Spleen (tissue), 11 donors: ENCODE data around the gene HOXD13. TPM values are rescaled to one million over a fixed set of nuclear protein-coding genes. Genes with fewer than 3 reads are reported as not detected.

Experiments used
- DNase-seq: peaks from one replicate; pipeline ENCODE4 v3.0.0-alpha.2; 2020
- H3K27ac ChIP-seq, 8 donors: fragments of 200-600 bp; sonication (generic) in 7 of 8; 1 replicate in 4 of 8; 2 replicates in 4 of 8; pipeline versions ENCODE4 v1.5.0 to v1.8.0; 2016 to 2021; ENCODE audit warnings: inconsistent platforms in 4 of 8, mild to moderate bottlenecking in 4 of 8, moderate library complexity in 1 of 8
- H3K27me3 ChIP-seq, 7 donors: fragments of 200-600 bp; sonication (generic) in 6 of 7; replicated peaks in 1 of 7; 1 replicate in 4 of 7; 2 replicates in 3 of 7; pipeline versions ENCODE4 v1.5.0 to v1.8.0; 2016 to 2021; ENCODE audit warnings: inconsistent platforms in 3 of 7, mild to moderate bottlenecking in 1 of 7
- H3K36me3 ChIP-seq, 6 donors: fragments of 200-600 bp; sonication (generic) in 5 of 6; 1 replicate in 4 of 6; 2 replicates in 2 of 6; pipeline versions ENCODE4 v1.5.0 to v1.8.0; 2016 to 2021; ENCODE audit warnings: inconsistent platforms in 2 of 6
- H3K4me1 ChIP-seq, 6 donors: fragments of 200-600 bp; sonication (generic) in 5 of 6; 1 replicate in 3 of 6; 2 replicates in 3 of 6; pipeline versions ENCODE4 v1.5.0 to v1.8.0; 2016 to 2021; ENCODE audit warnings: inconsistent platforms in 3 of 6
- H3K4me3 ChIP-seq, 8 donors: fragments of 200-600 bp; sonication (generic) in 7 of 8; 1 replicate in 4 of 8; 2 replicates in 4 of 8; pipeline versions ENCODE4 v1.5.0 to v1.8.0; 2016 to 2021; ENCODE audit warnings: inconsistent platforms in 4 of 8, mild to moderate bottlenecking in 4 of 8, moderate library complexity in 2 of 8
- H3K9me3 ChIP-seq, 8 donors: fragments of 200-600 bp; sonication (generic) in 7 of 8; 1 replicate in 4 of 8; 2 replicates in 4 of 8; pipeline versions ENCODE4 v1.5.0 to v1.8.0; 2016 to 2021; ENCODE audit warnings: inconsistent platforms in 4 of 8
- CTCF ChIP-seq, 11 experiments: fragments of 200-600 bp in 7 of 11; fragments of 450-650 bp in 4 of 11; sonication (generic) in 4 of 11; IDR thresholded peaks in 8 of 11; conservative IDR thresholded peaks in 3 of 11; 1 replicate in 7 of 11; 2 replicates in 4 of 11; pipeline versions ENCODE4 v1.4.0 to v1.8.0; 2016 to 2021; ENCODE audit warnings: antibody characterized with exemption in 11 of 11, inconsistent platforms in 4 of 11, mild to moderate bottlenecking in 1 of 11
- POLR2A ChIP-seq, 3 donors: fragments of 450-650 bp; IDR thresholded peaks; one replicate each; pipeline ENCODE4 v1.5.1; 2017; ENCODE audit warnings: antibody characterized with exemption in 3 of 3, mild to moderate bottlenecking in 1 of 3
- POLR2AphosphoS5 ChIP-seq, 3 donors: sonication (generic); formaldehyde crosslinking; IDR thresholded peaks; one replicate each; pipeline ENCODE4 v1.5.1; 2017; ENCODE audit warnings: antibody characterized with exemption in 3 of 3
- WGBS, 5 donors: extraction: QIAGEN DNeasy Blood & Tissue Kit in 3 of 5; methylation state at CpG; one replicate each; pipeline versions ENCODE4 v1.1.5 to v1.1.7; 2013 to 2018; 5-methylcytosine and 5-hydroxymethylcytosine counted together
- intact Hi-C: fragments of 100-400 bp; cut with DNase I; formaldehyde crosslinking; loops from one replicate; pipeline ENCODE4 v1.15.0; 2023; ENCODE audit warnings: low total_unique reads
- polyA plus RNA-seq, 3 donors: library from polyadenylated mRNA; stranded (reverse); fragments of 200-250 nt; gene quantifications; one replicate each; pipeline ENCODE4 v1.2.1, GENCODE V29; 2013
- total RNA-seq, 7 donors: library from RNA; depleted of rRNA in 3 of 7; stranded (reverse); fragments of >200 nt in 3 of 7; fragmentation: NEBNext Ultra II Directional in 4 of 7; extraction: Animal tissue kit (Norgen Biotek cat#: 25700) in 4 of 7; gene quantifications; one replicate each; pipeline versions ENCODE4 v1.1.0 to v1.2.1, GENCODE V29; 2016 to 2021
- donor health status: healthy with polysubstance abuse.
- donor health status: DM: no; HTN: no; CAD: no; lungs with moderate emphysema.
- donor health status: DM: no; HTN: no; CAD: no.
- donor health status: Bipolar disorder and iron deficiency.
- donor health status: healthy.
- donor health status: DM: no; HTN: no; CAD: no.
- donor health status: DM: yes; HTN: yes; CAD: no.

The HOXD13 gene
- total and polyA plus RNA-seq, 10 donors: not detected

- H3K27ac ChIP-seq: peak overlapping the region in 6 of 8 donors; percentile 21 to 85 (median 80)
- peaks cover 0 to 61% (median 39%) of the 10 kb centered on the region in 6 donors for H3K4me1 ChIP-seq
- peak; percentile 69 for DNase-seq
- no peaks in the 10 kb centered on the region for H3K36me3 ChIP-seq
- WGBS, 5 donors: 17 to 34% (median 22%) methylated on average over 28 to 34 of the region's 34 CpGs
- no peak for TF ChIP-seq CTCF (IDR thresholded peaks at IDR 0.05 in 8 of 11, conservative IDR thresholded peaks at IDR 0.05 in 3 of 11)
- no peak for TF ChIP-seq POLR2AphosphoS5 (IDR thresholded peaks at IDR 0.05)
- TF ChIP-seq POLR2A (IDR thresholded peaks at IDR 0.05): no peak
- intact Hi-C loops: no loop called here
- H3K9me3 ChIP-seq: no peaks in the 10 kb centered on the region
- peaks cover 8 to 100% (median 94%) of the 10 kb centered on the region in 7 donors for H3K27me3 ChIP-seq
- peak overlapping the region in 5 of 8 donors; percentile 39 to 69 (median 46) for H3K4me3 ChIP-seq
Measured at GRCh38 chr2:176124110-176124946, 31.8 kb downstream of the HOXD13 start.

GRCh38 chr2:176124947-176125771, 32.6 kb downstream of the HOXD13 start:
- peak overlapping the region in 1 of 8 donors; percentile 69 for H3K4me3 ChIP-seq
- peaks cover 8 to 100% (median 92%) of the 10 kb centered on the region in 7 donors for H3K27me3 ChIP-seq
- intact Hi-C loops: loop anchor here (5.0 kb wide), 4 partner anchors 427 to 1022 kb away; no protein-coding TSS in a partner anchor
- no peak for TF ChIP-seq POLR2AphosphoS5 (IDR thresholded peaks at IDR 0.05)
- no peak for TF ChIP-seq POLR2A (IDR thresholded peaks at IDR 0.05)
- TF ChIP-seq CTCF (IDR thresholded peaks at IDR 0.05 in 8 of 11, conservative IDR thresholded peaks at IDR 0.05 in 3 of 11): no peak
- WGBS, 5 donors: 42 to 65% (median 45%) methylated on average over 7 to 9 of the region's 9 CpGs
- H3K36me3 ChIP-seq: no peaks in the 10 kb centered on the region
- no peaks in the 10 kb centered on the region for H3K9me3 ChIP-seq
- peaks cover 0 to 68% (median 45%) of the 10 kb centered on the region in 6 donors for H3K4me1 ChIP-seq
- H3K27ac ChIP-seq: no peak overlapping the region
- peak; percentile 58 for DNase-seq

GRCh38 chr2:176125772-176126054, 33.2 kb downstream of the HOXD13 start:
- TF ChIP-seq POLR2A (IDR thresholded peaks at IDR 0.05): no peak
- TF ChIP-seq POLR2AphosphoS5 (IDR thresholded peaks at IDR 0.05): no peak
- no peak for TF ChIP-seq CTCF (IDR thresholded peaks at IDR 0.05 in 8 of 11, conservative IDR thresholded peaks at IDR 0.05 in 3 of 11)
- no peak for DNase-seq
- Histone ChIP-seq H3K27ac (no peak overlapping the region), H3K4me3 (no peak overlapping the region), H3K36me3 (no peaks in the 10 kb centered on the region), H3K27me3 (peaks cover 8 to 100% (median 92%) of the 10 kb centered on the region in 7 donors), H3K4me1 (peaks cover 0 to 74% (median 50%) of the 10 kb centered on the region in 6 donors), H3K9me3 (no peaks in the 10 kb centered on the region)
- intact Hi-C loops: loop anchor here (5.0 kb wide), 4 partner anchors 427 to 1022 kb away; no protein-coding TSS in a partner anchor
- 26 to 46% (median 37%) methylated on average over 6 of the region's 6 CpGs for WGBS, 5 donors
